ENCODE results near the gene FGF12.

The FGF12 gene

GRCh38 chr3:192639987-192640386 lies 87.4 kb downstream of the FGF12 start:
- H3K27ac ChIP-seq (ENCODE audit: low read depth, low read length): no peak overlapping the region
- no peaks in the 10 kb centered on the region for H3K27me3 ChIP-seq (ENCODE audit: low read length)
- no peaks in the 10 kb centered on the region for H3F3A ChIP-seq (ENCODE audit: insufficient read depth)
- no peaks in the 10 kb centered on the region for H4K20me1 ChIP-seq (ENCODE audit: low read depth, low read length)
- no peaks in the 10 kb centered on the region for H3K36me3 ChIP-seq (ENCODE audit: low read length)
- no peaks in the 10 kb centered on the region for H3K9me2 ChIP-seq (replicated peaks; ENCODE audit: insufficient read depth, low read length)
- H3K79me2 ChIP-seq (ENCODE audit: insufficient read depth, low read length): no peaks in the 10 kb centered on the region
- no peak for TF ChIP-seq EZH2phosphoT487 (conservative IDR thresholded peaks at IDR 0.05; ENCODE audit: low read length)
- no peak for TF ChIP-seq CTCF (IDR thresholded peaks at IDR 0.05; ENCODE audit: insufficient read depth, low read length, poor library complexity, severe bottlenecking)
- H3K9ac ChIP-seq (ENCODE audit: low read length): no peak overlapping the region
- no peak overlapping the region for H2AFZ ChIP-seq (ENCODE audit: low read depth, low read length, severe bottlenecking)
- no peak overlapping the region for H3K4me2 ChIP-seq (ENCODE audit: low read depth, low read length, poor library complexity, severe bottlenecking)
- H3K4me3 ChIP-seq (ENCODE audit: insufficient read depth, low read length, poor library complexity, severe bottlenecking): no peak overlapping the region
- no peaks in the 10 kb centered on the region for H3K9me3 ChIP-seq (ENCODE audit: insufficient read depth, low read length)

- H4K20me1 ChIP-seq (ENCODE audit: low read depth, low read length): no peaks in the 10 kb centered on the region
- no peaks in the 10 kb centered on the region for H3K27me3 ChIP-seq (ENCODE audit: low read length)
- H2AFZ ChIP-seq (ENCODE audit: low read depth, low read length, severe bottlenecking): no peak overlapping the region
- no peak for TF ChIP-seq EZH2phosphoT487 (conservative IDR thresholded peaks at IDR 0.05; ENCODE audit: low read length)
- no peak for TF ChIP-seq CTCF (IDR thresholded peaks at IDR 0.05; ENCODE audit: insufficient read depth, low read length, poor library complexity, severe bottlenecking)
- H3K27ac ChIP-seq (ENCODE audit: low read depth, low read length): no peak overlapping the region
- H3K36me3 ChIP-seq (ENCODE audit: low read length): no peaks in the 10 kb centered on the region
- H3K4me3 ChIP-seq (ENCODE audit: insufficient read depth, low read length, poor library complexity, severe bottlenecking): no peak overlapping the region
- H3K79me2 ChIP-seq (ENCODE audit: insufficient read depth, low read length): no peaks in the 10 kb centered on the region
- H3F3A ChIP-seq (ENCODE audit: insufficient read depth): no peaks in the 10 kb centered on the region
- no peak overlapping the region for H3K9ac ChIP-seq (ENCODE audit: low read length)
- no peaks in the 10 kb centered on the region for H3K9me3 ChIP-seq (ENCODE audit: insufficient read depth, low read length)
- no peak overlapping the region for H3K4me2 ChIP-seq (ENCODE audit: low read depth, low read length, poor library complexity, severe bottlenecking)
- H3K9me2 ChIP-seq (replicated peaks; ENCODE audit: insufficient read depth, low read length): no peaks in the 10 kb centered on the region
Measured at GRCh38 chr3:192637803-192638202, 89.5 kb downstream of the FGF12 start.

- Histone ChIP-seq H3K9me3 (ENCODE audit: insufficient read depth, low read length) (no peaks in the 10 kb centered on the region), H3K4me2 (ENCODE audit: low read depth, low read length, poor library complexity, severe bottlenecking) (no peak overlapping the region), H4K20me1 (ENCODE audit: low read depth, low read length) (no peaks in the 10 kb centered on the region), H3K27me3 (ENCODE audit: low read length) (no peaks in the 10 kb centered on the region), H3F3A (ENCODE audit: insufficient read depth) (no peaks in the 10 kb centered on the region), H3K36me3 (ENCODE audit: low read length) (no peaks in the 10 kb centered on the region), H3K79me2 (ENCODE audit: insufficient read depth, low read length) (no peaks in the 10 kb centered on the region), H3K9me2 (replicated peaks; ENCODE audit: insufficient read depth, low read length) (no peaks in the 10 kb centered on the region), H3K9ac (ENCODE audit: low read length) (no peak overlapping the region), H3K4me3 (ENCODE audit: insufficient read depth, low read length, poor library complexity, severe bottlenecking) (no peak overlapping the region), H2AFZ (ENCODE audit: low read depth, low read length, severe bottlenecking) (no peak overlapping the region), H3K27ac (ENCODE audit: low read depth, low read length) (no peak overlapping the region)
- no peak for TF ChIP-seq CTCF (IDR thresholded peaks at IDR 0.05; ENCODE audit: insufficient read depth, low read length, poor library complexity, severe bottlenecking)
- no peak for TF ChIP-seq EZH2phosphoT487 (conservative IDR thresholded peaks at IDR 0.05; ENCODE audit: low read length)
Measured at GRCh38 chr3:192636517-192637444, 90.6 kb downstream of the FGF12 start.

Measured in SU-DHL-6 (cell line).